HG03103 (cell line): ENCODE data around the gene PLD6.

Experiments
- ATAC-seq: cut with Tn5 transposase; IDR thresholded peaks from one replicate; pipeline ENCODE4 v1.9.1; 2021; ENCODE audit warnings: low read depth; ENCODE audit not compliant: unreplicated experiment

Gene PLD6

DNA sequence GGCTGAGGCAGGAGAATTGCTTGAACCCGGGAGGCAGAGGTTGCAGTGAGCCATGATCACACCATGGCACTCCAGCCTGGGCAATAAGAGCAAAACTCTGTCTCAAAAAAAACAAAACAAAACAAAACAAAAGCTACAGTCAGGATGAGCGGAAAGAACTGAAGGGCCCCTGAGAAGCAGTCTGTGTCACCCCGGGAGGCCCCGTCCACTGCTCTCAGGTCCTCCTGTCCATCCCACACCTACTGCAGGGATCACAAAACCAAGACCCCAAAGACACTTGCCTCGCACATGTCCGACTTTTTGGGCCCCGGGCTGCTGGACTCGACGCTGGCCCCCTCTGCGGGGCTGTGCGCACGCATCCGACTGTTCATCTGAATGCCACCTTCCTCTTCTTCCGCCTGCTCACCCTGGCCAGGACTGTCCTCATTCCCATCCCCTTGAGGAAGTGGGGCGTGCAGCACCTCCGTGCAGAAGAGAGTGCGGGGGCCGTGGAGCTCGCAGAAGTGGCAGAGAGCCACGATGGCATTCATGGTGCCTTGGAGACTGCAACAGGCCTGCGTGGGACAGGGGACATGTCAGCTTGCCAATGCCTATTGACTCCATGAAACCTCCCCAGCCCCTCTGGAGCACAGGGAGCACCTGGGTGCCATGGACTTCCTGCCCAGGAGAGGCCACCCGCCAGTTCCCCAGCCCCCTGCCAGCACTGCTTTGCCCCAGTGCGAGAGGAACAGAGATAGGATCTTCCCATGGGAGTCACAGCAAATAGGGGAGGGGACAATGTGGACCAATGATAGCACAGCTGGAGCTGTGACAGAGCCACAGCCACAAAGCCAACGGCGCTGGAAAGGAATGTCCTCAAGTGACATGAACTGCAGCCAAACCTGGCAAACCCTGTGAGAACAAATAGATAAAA is 21.7 kb upstream of the PLD6 start:
- no peak for ATAC-seq

DNA sequence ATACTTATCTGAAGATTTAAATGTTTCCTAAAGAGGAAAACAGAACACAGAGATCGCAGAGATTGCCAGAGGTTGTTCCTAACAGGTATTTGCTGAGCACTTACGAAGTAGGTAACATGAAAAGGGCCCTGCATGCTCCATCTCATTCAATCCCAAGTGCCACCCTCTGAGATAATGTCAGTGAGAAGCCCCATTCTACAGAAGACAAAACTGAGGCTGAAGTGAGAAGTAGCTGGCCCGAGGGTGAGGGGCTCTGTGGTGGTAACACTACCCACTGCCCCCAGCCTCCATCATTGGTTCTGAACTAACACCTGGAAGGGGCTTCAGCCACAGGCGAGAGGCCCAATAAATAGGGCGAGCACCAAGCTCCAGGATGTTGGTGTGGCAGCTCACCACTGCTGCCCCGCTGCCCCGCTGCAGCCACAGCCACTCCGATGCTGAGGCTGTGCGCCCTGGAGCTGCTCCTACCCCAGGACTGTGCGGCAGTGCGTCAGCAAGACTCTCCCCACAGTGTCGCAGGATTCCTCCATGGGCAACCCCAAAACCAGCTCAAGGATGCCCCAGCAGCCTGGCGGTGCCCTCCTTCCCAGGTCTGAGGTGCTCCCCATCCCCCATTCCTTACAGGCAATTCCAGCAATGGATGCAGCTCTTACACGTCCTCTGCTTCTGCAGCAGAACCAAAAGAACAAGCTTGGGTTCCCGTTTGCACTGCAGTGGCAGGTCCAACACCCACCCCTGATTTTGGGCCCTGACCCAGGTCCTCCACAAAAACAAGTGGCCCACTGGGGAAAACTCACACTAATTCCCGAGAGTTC is 20.5 kb upstream of the PLD6 start:
- no peak for ATAC-seq

DNA sequence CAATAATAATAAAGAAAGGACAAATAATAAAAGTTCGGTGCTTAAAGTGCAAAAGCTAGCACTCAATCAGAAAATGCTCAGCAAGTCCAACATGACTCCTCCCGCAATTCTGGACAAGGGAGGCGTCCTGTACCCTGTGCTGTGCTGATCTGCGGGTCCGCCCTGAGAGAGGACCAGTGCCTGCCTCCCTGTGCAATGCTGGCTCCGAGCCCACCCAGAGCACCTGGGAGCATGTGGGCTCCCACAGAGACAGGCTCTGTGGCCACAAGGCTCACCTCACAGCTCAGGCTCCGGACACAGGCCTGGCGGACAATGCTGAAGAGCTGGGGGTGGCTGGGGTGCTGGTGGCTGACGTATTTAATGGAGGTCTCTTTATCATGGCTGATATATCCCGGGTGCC is 19.8 kb upstream of the PLD6 start:
- ATAC-seq, result no peak

DNA sequence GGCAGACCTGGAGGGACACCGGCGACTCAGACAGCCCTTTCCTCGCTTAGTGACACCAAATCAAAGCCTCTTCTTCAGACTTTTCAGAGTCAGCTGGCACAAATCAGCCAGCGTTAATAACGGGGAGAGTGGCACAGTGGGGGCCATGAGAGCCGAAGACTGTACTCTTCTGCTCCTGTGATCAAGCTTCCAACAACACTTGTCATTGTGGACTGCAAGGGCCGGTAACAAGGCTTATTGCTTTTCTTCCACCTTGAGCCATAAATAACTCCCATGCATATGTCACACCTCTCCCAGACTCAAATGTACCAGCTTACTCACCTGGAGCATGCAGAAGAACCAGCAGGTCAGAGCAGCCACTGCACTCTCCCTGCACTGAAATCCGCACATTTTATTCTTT is 18.0 kb upstream of the PLD6 start:
- ATAC-seq, result no peak

DNA sequence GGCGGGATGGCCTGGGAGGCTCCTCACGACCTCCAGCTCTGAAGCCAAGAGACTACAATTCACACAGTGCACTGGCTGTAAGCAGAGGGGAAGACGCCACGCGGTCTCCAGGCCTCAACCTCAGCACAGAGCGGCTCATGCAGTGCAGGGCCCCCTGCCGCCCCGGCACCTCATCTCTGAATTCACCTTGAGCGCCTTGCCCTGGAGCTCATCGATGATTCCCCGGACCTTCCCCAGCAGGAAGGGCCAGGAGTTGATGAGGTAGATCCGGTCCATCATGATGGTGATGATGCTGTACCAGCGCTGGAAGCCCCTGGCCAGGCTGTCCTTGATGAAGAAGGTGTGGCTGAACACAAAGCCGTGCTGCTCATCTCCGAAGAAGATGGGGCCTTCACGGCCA is 17.6 kb upstream of the PLD6 start:
- ATAC-seq, result no peak

DNA sequence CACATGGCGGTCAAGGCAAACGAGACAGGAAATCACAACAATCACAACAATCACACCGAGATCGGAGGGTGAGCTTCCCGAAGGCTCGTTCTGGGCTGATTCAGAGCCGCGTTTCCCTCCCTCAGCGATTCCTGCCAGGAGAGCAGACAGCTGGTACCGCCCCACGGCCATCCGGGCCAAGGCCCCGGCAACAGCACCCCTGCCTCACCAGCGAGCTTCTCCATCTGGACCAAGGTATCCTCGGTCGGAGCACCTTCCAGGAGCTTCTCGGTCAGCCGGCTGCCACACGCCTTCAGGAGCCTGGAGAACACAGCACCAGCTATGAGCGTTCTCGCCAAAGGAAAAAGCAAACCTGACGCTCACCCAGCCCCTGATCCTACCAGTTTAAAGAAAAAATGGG is 15.2 kb upstream of the PLD6 start:
- ATAC-seq, result no peak

DNA sequence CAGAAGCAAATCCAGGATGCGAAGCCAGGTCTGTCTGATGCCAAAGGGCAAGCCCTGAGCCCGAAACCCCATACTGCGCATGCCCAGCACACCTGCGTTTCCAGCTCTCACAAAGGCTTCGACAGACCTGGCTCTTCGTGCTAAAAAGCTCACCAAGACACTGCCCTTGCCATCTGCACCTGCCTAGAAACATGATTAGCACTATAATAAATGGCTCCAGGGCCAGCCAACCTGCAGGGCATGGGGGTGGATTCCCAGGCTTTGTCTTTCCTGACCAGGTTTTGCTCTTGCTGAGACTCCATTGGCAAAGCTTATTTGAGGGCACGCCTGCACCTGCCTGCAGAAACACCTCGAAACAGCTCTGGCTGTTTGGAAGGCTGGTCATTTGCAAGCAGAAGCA is 14.4 kb upstream of the PLD6 start:
- no peak for ATAC-seq

DNA sequence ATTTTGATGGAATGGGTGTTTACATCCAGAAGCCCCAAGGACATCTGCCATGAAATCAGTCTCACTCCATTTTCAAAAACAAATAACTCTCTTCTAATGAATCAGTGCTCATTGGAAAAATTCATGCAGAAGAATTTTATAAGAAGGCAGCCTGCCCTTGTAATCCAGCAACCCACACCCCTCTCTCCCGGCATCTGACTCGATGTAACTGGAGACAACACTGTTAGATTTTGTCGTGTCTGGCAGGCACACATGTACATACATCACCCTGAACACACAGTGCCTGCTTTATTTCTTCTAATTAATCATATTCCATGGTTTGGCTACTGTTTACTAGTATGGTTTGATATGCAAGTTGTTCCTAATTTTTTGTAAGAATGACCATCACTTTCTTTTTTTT is 11.9 kb upstream of the PLD6 start:
- ATAC-seq, result no peak

DNA sequence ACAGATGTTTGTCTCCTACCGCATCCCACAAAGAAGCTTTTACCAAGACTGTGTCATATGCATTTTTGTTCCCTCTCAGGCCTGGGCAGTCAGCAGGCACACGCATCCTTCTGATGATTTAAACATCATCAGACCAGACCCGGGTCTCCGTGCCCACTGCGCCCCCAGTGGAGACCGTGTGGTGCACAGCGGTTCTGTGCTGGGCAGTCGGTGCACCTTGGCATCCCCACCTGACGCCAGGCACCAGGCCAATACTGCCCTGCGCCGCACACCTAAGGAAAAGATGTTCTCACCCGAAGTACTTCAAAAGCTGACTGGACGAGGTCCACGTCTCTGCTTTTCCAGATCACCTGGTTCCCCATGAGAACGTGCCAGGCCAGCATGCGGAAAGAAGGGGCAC is 10.6 kb upstream of the PLD6 start:
- no peak for ATAC-seq

DNA sequence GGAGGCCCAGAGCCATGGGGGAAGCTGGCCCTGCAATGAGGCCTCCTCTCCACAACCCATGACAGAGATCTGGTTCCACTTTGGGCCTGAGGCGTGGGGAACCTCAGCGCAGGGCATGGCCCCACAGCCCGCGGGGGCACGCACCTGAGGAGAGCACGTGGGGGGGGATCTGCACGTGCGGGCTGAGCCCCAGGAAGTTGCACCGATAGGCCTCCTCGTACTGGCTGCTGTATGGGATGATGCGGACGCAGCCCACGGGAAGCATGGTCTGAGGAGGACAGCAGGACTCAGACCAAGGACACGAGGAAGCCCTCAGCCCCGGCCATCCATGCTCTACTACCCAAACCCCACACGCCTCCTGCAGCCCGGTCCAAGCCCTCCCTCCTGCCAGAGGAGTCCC is 10.1 kb upstream of the PLD6 start:
- no peak for ATAC-seq

DNA sequence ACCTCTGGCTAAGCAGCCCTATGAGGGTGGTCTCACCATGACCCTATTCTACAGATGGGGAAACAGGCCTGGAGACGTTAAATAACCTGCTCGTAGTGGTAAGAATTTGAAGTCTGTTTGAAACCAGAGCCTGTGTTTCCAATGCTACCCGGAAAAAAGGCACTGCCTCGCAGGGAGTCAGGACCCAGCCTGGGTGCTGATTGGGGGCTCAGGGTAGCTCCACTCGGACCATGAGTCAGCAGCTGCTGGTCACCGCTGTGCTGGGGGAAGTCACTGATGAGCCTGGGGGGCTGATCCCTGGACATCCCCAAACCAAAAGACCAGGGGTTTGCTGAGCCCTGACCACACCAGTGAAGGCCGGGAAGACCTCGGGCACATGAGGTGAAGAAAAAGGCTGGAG is 9.4 kb upstream of the PLD6 start:
- ATAC-seq, result no peak

DNA sequence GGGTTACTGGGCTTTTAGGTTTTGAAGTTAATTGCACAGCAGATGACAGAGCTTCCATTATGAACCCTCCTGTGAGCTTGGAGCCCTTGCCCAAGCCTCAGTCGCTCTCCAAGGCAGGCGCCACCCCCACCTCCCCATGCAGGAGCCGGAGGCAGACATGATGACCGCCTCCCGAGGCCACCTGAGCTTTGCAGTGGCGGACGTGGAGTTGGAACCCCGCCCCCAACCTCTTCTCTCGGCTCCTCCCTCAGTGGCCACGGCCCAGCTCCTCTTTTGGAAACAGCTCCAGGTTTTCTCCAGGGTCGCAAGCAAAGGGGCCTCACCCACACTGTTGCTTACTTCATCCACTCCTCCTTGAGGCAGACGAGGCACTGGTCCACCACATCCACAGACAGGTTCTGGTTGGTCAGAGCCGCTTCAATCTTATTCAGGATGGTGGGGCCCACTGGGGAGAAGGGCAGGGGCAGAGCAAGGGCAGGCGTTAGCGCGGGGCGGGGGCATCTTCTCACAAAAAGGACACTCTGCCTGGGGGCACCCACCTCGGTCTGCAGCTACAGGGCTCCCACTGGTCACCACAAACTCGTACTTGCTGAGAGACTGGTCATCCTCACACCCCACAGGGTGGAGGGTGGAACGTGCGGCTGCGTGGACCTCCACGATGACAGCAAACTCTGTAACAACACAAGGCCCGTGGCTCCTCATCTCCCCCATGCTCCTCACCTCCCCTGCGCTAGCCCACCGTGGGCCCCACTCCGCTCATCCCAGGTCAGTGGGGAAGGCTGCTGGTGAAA is 8.7 kb upstream of the PLD6 start:
- ATAC-seq, result no peak

DNA sequence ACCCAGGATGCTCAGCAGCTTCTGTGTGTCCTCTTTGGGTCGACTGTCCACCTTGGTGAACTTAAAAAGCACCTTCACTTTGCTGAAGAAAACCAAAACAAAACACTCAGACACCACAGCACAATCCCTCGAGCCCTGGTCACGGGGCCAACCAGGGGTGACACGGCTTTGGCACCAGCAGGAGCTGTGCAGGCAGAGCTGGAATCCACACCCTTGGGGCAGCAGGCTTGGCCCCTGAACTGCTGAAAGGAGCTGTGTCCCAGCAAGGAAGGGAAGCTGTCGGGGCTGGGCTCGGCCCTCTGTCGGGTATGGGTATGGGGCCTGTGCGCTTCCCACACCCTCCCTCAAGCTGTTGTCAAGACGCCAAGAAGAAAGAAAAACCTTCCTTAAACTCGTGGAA is 7.6 kb upstream of the PLD6 start:
- ATAC-seq, result no peak

DNA sequence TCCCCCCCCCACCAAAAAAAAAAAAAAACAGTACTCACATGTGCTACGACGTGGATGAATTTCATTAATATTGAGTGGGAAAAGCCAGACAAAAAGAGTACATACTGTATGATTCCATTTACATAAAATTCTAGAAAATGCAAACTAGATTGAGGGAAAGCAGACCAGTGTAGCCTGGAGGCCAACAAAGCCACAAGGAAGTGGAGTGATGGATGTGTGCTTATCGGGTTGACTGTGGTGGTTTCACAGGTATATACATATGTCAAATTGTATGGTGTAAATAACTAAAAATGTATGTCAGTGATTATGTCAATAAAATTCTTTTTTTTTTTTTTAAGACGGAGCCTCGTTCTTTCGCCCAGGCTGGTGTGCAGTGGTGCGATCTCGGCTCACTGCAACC is 1.9 kb upstream of the PLD6 start:
- ATAC-seq, result no peak

DNA sequence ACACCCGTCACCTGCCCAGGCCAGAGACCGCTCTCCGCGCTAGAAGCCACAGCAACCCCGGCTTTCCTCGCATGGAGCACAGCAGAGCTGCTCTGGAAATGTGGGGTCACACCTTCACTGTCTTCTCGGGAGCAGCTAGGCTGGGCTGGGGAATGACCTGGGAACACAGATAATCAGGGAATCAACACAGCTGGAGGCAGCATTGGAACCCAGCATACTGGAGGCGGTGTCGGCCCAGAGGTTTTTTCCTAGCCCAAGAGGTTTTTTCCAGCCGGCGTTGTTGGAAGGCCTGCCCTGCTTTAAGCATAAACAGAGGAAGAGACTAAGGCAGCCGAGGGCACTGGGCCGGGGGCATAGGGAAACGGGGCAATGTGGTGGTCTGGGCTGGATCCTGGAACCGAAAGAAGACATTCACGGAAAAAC is 791 bp upstream of the PLD6 start:
- ATAC-seq, result no peak

DNA sequence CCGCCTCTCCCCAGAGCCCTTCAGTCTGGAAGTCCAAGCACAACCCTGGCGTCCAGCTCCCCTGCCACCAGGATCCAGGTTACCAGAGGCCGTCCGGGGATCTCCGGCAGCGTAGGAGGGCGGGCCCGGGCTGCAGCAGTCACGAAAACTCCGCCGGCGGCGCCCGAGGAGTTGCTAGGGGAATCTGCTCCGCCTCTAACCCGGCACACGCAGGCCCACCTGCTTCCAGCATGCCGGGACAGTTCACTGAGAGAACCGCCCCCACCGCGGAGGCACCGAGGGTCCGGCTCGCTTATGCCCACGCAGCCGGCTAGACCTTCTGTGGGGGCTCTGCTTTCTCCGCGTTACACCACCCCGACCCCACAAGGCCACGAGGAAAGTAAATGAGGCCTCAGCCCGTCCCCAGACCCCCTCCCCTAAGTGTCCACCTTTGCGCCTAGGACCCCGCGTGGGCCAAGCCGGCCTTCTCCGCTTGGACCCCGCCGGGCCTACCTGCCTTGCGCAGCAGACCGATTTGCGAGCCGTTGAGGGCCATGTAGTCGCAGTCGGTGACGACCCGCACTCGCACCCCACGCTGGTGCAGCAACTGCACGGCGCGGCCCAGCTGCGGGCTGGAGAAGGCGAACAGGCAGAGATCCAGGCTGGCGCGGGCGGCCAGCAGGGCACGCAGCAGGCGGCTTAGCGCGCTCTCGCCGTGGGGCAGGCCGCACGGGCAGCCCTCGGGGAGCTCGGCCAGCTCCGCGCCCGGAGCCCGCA is 587 bp downstream of the PLD6 start:
- ATAC-seq, result no peak

DNA sequence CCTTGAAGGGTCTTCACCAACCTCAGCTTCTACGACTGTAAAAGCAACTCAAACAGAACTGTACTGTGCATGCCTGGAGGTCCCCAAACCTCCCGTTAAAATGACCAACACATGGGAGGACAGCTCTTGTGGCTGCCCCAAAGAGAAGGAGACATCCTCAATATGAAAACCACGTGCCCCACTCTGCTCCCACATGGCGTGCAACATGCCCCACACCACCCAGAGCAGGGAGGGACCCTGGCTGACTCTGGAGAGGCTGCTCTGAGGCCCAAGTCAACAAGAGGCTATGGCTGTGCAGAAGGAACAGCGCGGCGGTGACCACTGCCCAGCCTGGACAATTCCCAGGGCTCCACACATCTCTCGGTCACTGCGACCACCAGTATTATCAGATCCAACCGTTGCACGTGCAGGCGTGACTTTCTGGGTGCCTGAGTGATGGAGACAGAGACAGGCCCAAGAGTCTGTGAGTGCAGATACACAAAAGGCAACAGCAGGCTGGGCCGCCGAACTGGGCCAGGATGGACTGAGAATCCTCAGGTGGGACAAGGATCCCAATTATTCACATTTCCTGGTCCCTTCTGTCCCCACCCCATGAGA is 1.4 kb downstream of the PLD6 start:
- no peak for ATAC-seq

DNA sequence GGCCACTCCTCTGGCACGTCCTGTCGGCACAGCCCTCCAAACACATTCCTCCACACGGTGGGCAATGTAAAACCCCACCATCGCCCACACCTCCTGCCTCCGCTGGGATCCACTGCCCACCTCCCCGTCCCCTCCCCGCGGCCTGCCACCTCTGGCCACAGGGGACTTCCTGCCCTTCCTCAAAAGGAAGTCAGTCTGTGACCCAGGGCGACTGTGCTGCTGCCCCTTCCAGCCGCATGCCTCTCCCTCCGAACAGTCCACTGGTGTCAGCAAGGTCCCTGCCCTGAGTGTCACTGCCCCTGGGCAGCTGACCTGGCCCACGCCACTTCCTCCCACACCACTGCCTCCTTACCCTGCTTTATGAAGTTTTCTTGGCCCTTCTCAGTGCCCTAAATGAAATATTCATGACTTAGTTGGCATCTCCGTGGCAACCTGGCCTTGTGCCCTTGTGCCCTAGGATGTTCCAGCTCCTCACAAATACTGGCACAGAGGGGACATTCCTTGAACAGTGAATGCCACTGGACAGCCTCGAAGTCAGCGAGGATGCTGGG is 2.0 kb downstream of the PLD6 start:
- no peak for ATAC-seq

DNA sequence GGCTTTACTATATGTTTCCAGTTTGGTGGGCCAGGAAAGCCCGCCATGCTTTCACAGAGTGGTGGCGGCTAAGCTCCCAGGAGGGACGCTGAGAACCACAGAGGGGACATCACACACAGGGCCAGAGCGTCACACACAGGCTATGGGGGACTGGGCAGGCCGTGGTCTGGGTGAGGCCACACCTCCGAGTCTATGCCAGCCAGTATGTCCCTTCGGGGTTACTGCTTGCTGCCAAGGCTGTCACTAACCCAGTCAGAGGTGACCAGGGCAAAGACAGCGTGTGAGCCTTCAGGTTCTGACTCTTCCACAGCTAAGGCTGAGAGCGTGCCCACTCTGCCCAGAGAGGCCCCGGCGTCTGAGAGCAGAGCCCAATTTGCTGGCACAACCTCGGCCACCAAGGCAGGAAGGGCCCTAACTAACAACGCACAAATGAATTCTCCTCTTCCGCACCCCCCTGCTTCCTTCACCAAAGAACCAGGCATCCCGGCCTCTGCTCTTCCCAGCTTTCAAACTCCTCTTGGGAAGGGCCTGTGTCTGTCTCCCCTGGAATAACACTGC is 2.9 kb downstream of the PLD6 start:
- no peak for ATAC-seq
